Measurements from ENCODE around the gene ECSIT. TPM values are rescaled to one million over a fixed set of nuclear protein-coding genes. Genes with fewer than 3 reads are reported as not detected.

Gene ECSIT
- total RNA-seq, 1 donor: 26.3 TPM

DNA sequence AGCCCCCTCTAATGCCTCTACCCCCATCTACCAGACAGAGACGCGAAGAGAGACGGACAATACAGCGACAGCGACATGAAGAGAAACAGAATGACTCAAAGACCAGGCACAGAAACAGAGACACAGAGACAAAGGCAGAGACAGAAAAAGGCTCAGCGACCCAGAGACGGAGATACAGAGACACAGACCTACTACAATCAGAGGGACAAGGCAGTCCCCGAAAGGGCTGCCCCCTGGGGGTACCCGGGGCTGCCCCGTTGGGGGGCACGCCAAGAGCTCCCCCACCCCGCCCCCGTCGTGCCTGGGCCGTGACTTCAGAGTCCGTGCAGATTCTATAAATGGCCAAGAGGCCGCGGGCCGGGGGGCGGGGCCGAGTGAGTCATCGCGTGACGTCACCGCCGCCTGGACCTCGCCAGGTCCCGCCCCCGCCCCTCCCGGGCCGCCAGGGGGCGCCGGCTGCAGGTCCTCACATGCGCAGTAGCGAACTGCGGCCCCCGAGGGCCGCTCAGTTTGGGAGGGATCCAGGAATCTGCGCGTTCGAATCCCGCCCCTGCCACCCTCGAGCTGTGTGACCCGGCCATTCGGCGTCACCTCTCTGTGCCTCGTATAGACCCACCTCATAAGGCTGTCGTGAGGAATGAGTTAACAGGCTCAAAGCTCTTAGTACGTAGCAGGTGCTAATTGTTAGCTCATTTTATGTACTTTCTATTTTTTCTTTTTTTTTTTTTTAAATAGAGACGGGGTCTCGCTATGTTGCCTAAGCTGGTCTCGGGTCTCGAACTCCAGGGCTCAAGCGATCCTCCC lies 7.1 kb upstream of the ECSIT start:
- H3K4me3 ChIP-seq (ENCODE audit: low read depth, low read length): peak overlapping the region; percentile 47
- peak; percentile 82 for DNase-seq (ENCODE audit: low read depth)
- TF ChIP-seq, protein P1, sequence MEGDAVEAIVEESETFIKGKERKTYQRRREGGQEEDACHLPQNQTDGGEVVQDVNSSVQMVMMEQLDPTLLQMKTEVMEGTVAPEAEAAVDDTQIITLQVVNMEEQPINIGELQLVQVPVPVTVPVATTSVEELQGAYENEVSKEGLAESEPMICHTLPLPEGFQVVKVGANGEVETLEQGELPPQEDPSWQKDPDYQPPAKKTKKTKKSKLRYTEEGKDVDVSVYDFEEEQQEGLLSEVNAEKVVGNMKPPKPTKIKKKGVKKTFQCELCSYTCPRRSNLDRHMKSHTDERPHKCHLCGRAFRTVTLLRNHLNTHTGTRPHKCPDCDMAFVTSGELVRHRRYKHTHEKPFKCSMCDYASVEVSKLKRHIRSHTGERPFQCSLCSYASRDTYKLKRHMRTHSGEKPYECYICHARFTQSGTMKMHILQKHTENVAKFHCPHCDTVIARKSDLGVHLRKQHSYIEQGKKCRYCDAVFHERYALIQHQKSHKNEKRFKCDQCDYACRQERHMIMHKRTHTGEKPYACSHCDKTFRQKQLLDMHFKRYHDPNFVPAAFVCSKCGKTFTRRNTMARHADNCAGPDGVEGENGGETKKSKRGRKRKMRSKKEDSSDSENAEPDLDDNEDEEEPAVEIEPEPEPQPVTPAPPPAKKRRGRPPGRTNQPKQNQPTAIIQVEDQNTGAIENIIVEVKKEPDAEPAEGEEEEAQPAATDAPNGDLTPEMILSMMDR (IDR thresholded peaks at IDR 0.05; ENCODE audit: insufficient read depth, low read length): peak; percentile 73

DNA sequence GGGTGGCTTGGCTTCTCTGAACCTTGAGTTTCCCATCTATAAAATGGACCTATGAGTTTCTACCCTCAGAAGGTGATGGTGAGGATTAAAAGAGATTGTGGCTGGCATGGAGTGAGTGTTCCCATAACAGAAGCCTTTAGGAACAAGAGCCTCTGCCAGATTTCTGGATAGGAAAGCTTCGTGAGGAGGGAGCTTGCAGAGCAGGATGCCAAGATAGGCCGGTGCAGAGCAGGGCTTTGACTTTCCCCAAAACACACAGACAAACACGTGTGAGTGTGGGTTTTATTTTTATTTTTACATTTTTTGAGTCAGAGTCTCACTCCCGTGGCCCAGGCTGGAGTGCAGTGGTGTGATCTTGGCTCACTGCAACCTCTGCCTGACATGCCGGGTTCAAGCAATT lies 6.0 kb upstream of the ECSIT start:
- peak; percentile 39 for DNase-seq (ENCODE audit: low read depth)
- TF ChIP-seq, protein P1 (IDR thresholded peaks at IDR 0.05; ENCODE audit: insufficient read depth, low read length): no peak
- H3K4me3 ChIP-seq (ENCODE audit: low read depth, low read length): no peak overlapping the region

DNA sequence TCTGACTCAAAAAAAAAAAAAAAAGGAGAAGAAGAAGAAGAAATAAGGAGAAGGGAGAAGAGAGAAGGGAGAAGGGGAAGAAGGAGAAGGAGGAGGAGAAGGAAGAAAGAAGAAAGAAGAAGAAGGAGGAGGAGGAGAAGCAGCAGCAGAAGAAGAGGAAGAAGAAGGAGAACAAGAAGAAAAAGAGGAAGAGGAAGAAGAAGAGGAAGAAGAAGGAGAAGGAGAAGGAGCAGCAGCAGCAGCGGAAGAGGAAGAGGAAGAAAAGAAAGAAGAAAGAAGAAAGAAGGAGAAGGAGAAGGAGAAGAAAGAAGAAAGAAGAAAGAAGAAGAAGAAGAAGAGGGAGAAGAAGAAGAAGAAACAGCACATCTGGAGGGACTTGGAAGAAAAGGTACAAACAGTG lies 5.6 kb upstream of the ECSIT start:
- TF ChIP-seq, protein P1 (IDR thresholded peaks at IDR 0.05; ENCODE audit: insufficient read depth, low read length): no peak
- no peak overlapping the region for H3K4me3 ChIP-seq (ENCODE audit: low read depth, low read length)
- DNase-seq (ENCODE audit: low read depth): no peak

DNA sequence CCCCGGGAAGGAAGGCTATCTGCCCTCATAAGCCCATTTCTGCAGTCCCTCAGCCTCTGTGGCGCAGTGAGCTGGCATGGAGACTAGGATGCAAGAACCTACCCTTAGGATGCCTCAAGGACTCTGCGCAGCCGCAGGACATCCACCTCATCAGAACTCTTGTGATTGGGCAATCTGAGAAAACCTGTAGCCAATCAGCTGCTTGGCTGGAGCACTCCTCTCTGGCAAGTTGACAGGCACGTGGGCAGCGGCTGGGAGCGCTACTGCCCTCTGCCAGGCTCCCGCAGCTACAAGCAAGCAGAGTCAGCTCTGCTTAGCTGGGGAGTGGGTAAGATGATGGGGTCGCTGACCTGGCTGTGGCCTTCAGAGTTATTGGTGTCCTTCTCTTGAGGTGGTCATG lies 1.5 kb upstream of the ECSIT start:
- peak; percentile 69 for DNase-seq (ENCODE audit: low read depth)
- H3K4me3 ChIP-seq (ENCODE audit: low read depth, low read length): no peak overlapping the region
- TF ChIP-seq, protein P1 (IDR thresholded peaks at IDR 0.05; ENCODE audit: insufficient read depth, low read length): no peak

DNA sequence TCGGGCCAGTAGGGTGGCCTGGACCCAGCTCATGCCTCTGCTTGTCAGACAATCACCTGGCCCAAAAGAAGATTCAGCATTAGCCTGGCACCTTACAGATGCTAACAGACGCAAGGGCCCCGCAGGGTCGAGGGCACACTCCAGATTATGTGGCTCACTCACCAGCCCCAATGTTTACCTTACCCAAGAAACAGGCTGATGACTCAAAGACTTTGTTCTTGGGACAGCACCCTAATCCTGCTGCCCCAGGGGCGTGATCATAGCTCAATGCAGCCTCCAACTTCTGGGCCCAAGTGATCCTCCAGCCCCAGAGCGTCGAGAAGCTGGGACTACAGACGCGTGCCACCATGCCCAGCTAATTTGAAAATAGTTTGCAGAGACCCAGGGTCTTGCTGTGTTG lies 9.8 kb downstream of the ECSIT start:
- no peak overlapping the region for H3K4me3 ChIP-seq (ENCODE audit: low read depth, low read length)
- no peak for DNase-seq (ENCODE audit: low read depth)
- TF ChIP-seq, protein P1 (IDR thresholded peaks at IDR 0.05; ENCODE audit: insufficient read depth, low read length): no peak

DNA sequence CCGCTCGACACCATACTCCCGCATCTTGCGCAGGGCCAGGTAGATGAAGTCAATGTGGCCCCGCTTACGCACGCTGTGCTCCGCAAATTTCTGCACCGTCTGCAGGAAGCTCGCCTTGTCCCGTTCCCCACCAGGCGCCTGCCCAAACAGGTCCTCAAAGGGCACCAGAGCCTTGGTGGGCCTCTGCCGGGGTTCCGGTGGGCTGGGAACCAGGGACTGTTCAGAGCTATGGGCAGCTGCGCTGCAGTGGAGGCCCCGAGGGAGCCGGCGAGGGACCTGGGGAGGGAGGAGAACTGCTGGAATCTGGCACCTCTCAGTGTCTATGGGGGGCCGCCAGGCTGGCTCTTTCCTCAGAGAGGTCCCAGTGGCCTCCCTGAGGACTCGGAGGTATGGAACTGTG lies 15.0 kb downstream of the ECSIT start:
- no peak overlapping the region for H3K4me3 ChIP-seq (ENCODE audit: low read depth, low read length)
- TF ChIP-seq, protein P1 (IDR thresholded peaks at IDR 0.05; ENCODE audit: insufficient read depth, low read length): no peak
- no peak for DNase-seq (ENCODE audit: low read depth)

DNA sequence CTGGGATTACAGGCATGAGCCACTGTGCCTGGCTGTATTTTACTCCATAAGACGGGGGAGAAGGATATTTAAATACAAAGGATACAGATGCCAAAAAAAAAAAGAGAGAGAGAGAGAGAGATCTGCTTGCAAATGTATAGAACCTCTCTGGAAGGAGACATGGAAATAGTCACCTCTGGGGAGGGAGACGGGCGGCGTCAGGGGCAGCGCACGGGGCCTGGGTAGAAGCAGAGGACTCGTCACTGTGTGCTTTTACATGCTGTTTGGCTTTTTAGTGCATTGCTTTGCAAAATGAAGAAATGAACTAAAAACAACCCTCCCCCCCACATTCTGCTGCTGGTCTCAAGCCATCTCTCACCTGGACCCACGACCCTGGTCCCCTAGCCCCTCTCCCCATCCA lies 18.5 kb downstream of the ECSIT start:
- DNase-seq (ENCODE audit: low read depth): no peak
- no peak overlapping the region for H3K4me3 ChIP-seq (ENCODE audit: low read depth, low read length)
- TF ChIP-seq, protein P1 (IDR thresholded peaks at IDR 0.05; ENCODE audit: insufficient read depth, low read length): no peak
